Coronary artery (tissue), 2 donors: ENCODE data around the gene EFTUD2.

ENCODE experiments used
- DNase-seq: peaks from one replicate; pipeline ENCODE4 v3.0.0-alpha.2; 2017; ENCODE audit warnings: low spot score
- H3K27ac ChIP-seq, 2 donors: fragments of 200-600 bp; sonication (generic); one replicate each; pipeline ENCODE4 v1.5.1; 2016 to 2019
- H3K4me3 ChIP-seq: fragments of 200-600 bp; sonication (generic); 2 replicates; pipeline ENCODE4 v1.5.1; 2016; ENCODE audit warnings: mild to moderate bottlenecking, moderate library complexity
- TF ChIP-seq, protein P1 (sequence below): fragments of 200-600 bp; sonication (generic); IDR thresholded peaks from one replicate; pipeline ENCODE4 v1.5.1; 2019; ENCODE audit warnings: antibody characterized with exemption

The EFTUD2 gene

GRCh38 chr17:44862278-44862914, 36.8 kb downstream of the EFTUD2 start:
- TF ChIP-seq, protein P1, sequence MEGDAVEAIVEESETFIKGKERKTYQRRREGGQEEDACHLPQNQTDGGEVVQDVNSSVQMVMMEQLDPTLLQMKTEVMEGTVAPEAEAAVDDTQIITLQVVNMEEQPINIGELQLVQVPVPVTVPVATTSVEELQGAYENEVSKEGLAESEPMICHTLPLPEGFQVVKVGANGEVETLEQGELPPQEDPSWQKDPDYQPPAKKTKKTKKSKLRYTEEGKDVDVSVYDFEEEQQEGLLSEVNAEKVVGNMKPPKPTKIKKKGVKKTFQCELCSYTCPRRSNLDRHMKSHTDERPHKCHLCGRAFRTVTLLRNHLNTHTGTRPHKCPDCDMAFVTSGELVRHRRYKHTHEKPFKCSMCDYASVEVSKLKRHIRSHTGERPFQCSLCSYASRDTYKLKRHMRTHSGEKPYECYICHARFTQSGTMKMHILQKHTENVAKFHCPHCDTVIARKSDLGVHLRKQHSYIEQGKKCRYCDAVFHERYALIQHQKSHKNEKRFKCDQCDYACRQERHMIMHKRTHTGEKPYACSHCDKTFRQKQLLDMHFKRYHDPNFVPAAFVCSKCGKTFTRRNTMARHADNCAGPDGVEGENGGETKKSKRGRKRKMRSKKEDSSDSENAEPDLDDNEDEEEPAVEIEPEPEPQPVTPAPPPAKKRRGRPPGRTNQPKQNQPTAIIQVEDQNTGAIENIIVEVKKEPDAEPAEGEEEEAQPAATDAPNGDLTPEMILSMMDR = no peak
- Histone ChIP-seq H3K4me3 (no peak overlapping the region), H3K27ac (no peak overlapping the region)
- no peak for DNase-seq

- H3K27ac ChIP-seq = no peak overlapping the region
Observed at GRCh38 chr17:44859701-44860100, 39.5 kb downstream of the EFTUD2 start.

GRCh38 chr17:44854192-44854591, 45.1 kb downstream of the EFTUD2 start:
- DNase-seq = no peak
- Histone ChIP-seq H3K4me3 (no peak overlapping the region), H3K27ac (no peak overlapping the region)
- TF ChIP-seq, protein P1 = no peak

More at GRCh38 chr17:44859701-44860100, 39.5 kb downstream of the EFTUD2 start:
- TF ChIP-seq, protein P1 = no peak
- H3K4me3 ChIP-seq = no peak overlapping the region
- no peak for DNase-seq

- DNase-seq = no peak
- TF ChIP-seq, protein P1 = no peak
- Histone ChIP-seq H3K27ac (peak overlapping the region in 1 of 2 donors; percentile 16), H3K4me3 (no peak overlapping the region)
Observed at GRCh38 chr17:44850612-44851011, 48.6 kb downstream of the EFTUD2 start.

- Histone ChIP-seq H3K4me3 (no peak overlapping the region), H3K27ac (peak overlapping the region in 1 of 2 donors; percentile 16)
- DNase-seq = no peak
- TF ChIP-seq, protein P1 = no peak
Observed at GRCh38 chr17:44850025-44850424, 49.2 kb downstream of the EFTUD2 start.

GRCh38 chr17:44848961-44849489, 50.2 kb downstream of the EFTUD2 start:
- Histone ChIP-seq H3K4me3 (no peak overlapping the region), H3K27ac (no peak overlapping the region)
- TF ChIP-seq, protein P1 = no peak
- no peak for DNase-seq

GRCh38 chr17:44848257-44848795, 50.9 kb downstream of the EFTUD2 start:
- no peak for DNase-seq
- no peak overlapping the region for H3K27ac ChIP-seq
- H3K4me3 ChIP-seq = no peak overlapping the region
- TF ChIP-seq, protein P1 = no peak
